Mesangial cell (primary cell): ENCODE results near the gene MCCC1. TPM values are rescaled to one million over a fixed set of nuclear protein-coding genes. Genes with fewer than 3 reads are reported as not detected.

Source experiments
- total RNA-seq: library from RNA; depleted of rRNA; stranded (reverse); fragments of >200 nt; gene quantifications from 2 replicates; pipeline ENCODE4 v1.2.3, GENCODE V29; 2015

Gene MCCC1
- 9.6 and 12.3 TPM in 2 replicates for total RNA-seq

DNA sequence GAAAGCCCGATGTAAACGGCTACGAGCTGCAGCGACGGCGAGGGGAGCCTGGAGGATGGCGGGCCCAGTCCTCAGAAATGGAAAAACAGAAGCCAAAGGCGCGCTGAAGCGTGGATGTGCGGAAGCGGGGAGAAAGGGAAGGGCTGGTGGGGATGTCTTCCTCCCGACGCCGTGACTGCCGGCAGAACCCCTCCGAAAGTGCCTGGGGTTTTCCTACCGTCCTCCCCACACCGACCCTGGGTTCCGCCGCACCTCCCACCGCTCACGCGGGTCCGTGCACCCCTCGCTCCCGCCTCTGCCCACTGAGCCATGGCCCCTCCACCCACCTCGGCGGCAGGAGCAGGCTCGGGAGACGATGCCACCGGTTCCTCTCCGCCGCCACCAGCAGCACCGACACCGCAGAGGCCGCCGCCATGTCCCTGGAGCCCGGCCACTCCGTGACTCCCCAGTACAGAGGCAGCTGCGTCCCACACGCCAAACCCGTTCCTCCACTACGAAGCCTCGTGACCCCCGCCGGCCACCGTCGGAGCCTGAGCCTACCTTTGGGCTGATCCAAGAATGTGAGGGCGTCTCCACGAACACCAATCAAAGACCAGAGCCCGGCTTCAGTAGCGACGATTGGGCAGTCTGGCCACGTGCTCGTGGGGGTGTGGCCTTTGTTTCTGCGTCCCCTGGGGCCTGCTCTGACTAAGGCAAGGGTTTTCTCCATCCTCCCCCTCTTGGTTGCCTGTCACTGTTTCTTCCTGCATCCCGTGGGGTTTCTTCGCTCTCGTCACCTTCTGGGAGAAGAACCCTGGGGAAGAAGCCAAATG lies at the start of gene MCCC1:
MCCC1 (minus strand) TSS at position 471 of the 812 bp plus-strand sequence; CDS start at position 415, 56 bp downstream.

DNA sequence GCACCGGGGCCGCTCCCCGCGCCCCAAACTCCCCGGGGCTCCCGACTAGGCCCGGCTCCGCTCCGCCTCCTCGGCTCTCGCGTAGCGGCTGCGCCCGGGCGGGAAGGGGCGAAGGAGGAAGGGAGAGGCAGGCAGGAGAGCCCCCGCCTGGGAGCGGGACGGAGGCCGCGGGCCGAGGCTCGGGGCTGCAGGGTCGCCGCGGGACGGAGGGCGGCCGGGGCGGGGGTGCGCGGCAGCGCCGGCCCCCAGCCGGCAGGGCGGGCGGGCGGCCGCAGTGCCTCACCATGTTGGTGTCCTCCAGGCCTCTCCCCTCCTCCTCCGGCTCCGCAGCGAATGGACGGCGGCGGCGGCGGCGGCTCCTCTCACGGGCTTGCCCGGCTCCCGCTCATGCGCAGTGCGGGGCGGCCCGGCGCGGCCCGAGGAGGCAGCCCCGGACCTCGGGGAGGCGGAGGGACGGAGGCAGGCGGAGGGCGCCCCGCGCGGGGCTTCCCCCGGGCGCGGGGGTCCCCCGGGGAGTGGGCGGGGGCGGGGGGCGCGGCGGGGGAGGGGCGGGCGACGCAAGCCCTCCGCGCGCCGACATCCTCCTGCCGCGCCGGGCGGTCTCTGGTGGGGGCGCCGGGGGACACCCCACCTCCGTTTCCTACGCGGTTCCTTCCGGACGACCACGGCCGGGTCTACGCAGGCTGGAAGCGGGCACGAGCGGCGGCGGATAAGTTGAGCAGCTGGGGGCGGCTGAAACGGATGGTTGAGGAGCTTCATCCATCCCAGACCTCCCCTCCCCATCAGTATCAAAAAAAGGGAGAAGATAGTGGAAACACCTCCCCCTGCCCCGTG lies 118.9 kb downstream of the MCCC1 start, which contains the start of gene DCUN1D1:
DCUN1D1 (minus strand) TSS at position 335 of the 834 bp plus-strand sequence; CDS start at position 286, 49 bp downstream.

Other genes starting within 250 kb of the MCCC1 start
- gene DCUN1D1, start 119.0 kb downstream of the MCCC1 start, total RNA-seq, result 10.5 and 11.7 TPM in 2 replicates
- 0.65 and 5.3 TPM in 2 replicates for gene LAMP3, start 63.2 kb upstream of the MCCC1 start, total RNA-seq
- 14.7 and 27.1 TPM in 2 replicates for gene B3GNT5, start 153.8 kb upstream of the MCCC1 start, total RNA-seq